ENCODE data around the gene LIMS1. TPM values are rescaled to one million over a fixed set of nuclear protein-coding genes. Genes with fewer than 3 reads are reported as not detected.
"Not testable (repeated sequence)": the region's sequence is repeated elsewhere in the genome, so short reads cannot be mapped to it uniquely, and the experiment has no call there.

Gene LIMS1
- total RNA-seq, 1 donor from 2014 or later: 144 TPM

DNA sequence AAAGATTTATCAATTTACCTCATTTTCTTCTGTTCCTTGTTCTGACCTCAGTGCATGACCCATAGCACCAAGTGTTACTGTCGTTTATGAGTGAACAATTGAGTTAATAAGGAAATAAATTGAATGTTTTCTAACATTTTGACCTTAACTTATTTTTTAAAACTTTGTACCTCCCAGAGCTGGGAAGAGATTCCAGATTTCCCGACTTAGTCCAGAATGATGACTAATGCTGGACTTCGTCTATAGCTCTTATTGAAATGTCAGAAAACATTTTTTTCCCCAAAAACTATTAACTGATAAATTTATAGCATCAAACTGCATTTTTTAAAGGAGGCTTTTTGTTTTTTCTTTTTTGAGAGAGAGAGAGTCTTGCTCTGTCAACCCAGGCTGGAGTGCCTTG is 21.8 kb upstream of the LIMS1 start:
- not testable (repeated sequence) for H3K27ac Mint-ChIP-seq (ENCODE audit: unreplicated experiment); H3K27me3 Mint-ChIP-seq (ENCODE audit: unreplicated experiment); H3K4me1 Mint-ChIP-seq (ENCODE audit: unreplicated experiment); H3K4me3 Mint-ChIP-seq (ENCODE audit: unreplicated experiment); DNase-seq (ENCODE audit: low spot score); H3K9me3 Mint-ChIP-seq (ENCODE audit: unreplicated experiment)
- H3K36me3 Mint-ChIP-seq (ENCODE audit: low read depth, unreplicated experiment): peaks cover 11% of the 10 kb centered on the region

DNA sequence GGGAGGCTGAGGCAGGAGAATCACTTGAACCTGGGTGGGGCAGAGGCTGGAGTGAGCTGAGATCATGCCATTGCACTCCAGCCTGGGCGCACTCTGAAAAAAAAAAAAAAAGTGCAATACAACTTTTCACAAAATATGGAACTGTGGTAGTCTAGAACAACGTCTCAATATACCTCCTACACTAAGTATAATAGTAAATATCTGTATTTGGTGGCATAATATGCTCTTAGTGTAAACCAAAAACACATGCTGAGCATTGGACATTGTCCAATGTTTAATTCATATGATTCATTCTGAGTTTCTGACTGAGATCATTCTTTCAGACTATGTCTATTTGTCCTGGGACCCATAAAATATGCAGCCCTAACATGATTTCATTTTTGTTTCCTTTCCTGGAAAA is 19.8 kb upstream of the LIMS1 start:
- H3K27me3 Mint-ChIP-seq (ENCODE audit: unreplicated experiment); H3K4me3 Mint-ChIP-seq (ENCODE audit: unreplicated experiment); H3K27ac Mint-ChIP-seq (ENCODE audit: unreplicated experiment); DNase-seq (ENCODE audit: low spot score); H3K4me1 Mint-ChIP-seq (ENCODE audit: unreplicated experiment); H3K9me3 Mint-ChIP-seq (ENCODE audit: unreplicated experiment): not testable (repeated sequence)
- peaks cover 18% of the 10 kb centered on the region for H3K36me3 Mint-ChIP-seq (ENCODE audit: low read depth, unreplicated experiment)

DNA sequence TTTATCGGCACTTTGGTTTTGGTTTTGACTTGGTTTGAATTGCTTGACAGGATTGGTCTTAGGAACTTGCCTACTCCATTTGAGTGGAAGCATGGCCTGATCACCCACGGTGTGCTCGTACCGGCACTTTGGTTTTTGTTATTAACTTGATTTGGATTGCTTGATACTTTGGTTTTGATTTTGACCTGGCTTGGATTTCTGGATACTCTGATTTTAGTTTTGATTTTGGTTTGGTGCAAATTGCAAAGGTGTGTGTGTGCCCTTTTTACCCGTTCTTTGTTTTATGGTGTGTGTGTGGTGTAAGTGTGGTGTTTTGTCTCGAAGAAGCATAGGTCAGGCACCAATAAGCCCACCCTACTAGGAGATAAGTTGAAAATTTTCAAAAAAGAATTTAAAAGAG is 9.6 kb upstream of the LIMS1 start:
- H3K27ac Mint-ChIP-seq (ENCODE audit: unreplicated experiment); H3K36me3 Mint-ChIP-seq (ENCODE audit: low read depth, unreplicated experiment); DNase-seq (ENCODE audit: low spot score); H3K4me3 Mint-ChIP-seq (ENCODE audit: unreplicated experiment); H3K4me1 Mint-ChIP-seq (ENCODE audit: unreplicated experiment); H3K9me3 Mint-ChIP-seq (ENCODE audit: unreplicated experiment); H3K27me3 Mint-ChIP-seq (ENCODE audit: unreplicated experiment): not testable (repeated sequence)

DNA sequence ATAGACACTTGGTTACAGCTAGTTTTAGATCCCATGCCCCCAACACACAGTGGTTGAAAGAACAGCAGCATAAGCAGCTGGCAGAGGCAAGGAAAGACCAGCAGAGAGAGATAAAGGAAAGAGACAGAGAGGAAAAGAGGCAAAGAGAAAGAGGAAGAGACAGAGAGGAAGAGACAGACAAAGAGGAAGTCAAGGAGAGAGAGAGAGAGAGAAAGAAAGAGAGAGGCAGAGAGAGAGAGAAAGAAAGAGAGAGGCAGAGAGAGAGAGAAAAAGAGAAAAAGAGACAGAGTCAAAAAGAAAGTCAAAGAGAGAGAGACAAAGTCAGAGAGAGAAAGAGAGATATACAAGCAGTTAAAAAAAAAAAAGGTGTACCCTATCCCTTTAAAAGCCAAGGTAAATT is 9.0 kb upstream of the LIMS1 start:
- not testable (repeated sequence) for H3K4me1 Mint-ChIP-seq (ENCODE audit: unreplicated experiment); H3K4me3 Mint-ChIP-seq (ENCODE audit: unreplicated experiment); DNase-seq (ENCODE audit: low spot score); H3K27me3 Mint-ChIP-seq (ENCODE audit: unreplicated experiment); H3K9me3 Mint-ChIP-seq (ENCODE audit: unreplicated experiment); H3K36me3 Mint-ChIP-seq (ENCODE audit: low read depth, unreplicated experiment)
- peak overlapping the region; percentile 71 for H3K27ac Mint-ChIP-seq (ENCODE audit: unreplicated experiment)

DNA sequence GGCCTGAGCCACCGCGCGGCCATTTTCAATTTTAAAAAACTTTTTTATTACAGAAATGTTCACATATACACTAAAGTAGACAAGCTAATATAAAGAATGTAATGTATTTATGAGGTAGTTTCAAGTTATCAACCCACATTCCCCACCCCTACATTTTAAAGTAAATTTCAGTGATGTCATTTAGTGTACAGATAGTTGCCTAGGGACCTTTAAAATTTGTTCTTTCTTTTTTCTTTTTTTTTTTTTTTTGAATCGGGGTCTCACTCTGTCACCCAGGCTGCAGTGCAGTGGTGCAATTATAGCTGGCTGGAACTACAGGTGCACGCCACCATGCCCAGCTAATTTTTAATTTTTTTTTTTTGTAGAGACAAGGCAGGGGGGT is 2.6 kb upstream of the LIMS1 start:
- Mint-ChIP-seq H3K27ac (ENCODE audit: unreplicated experiment) (no peak overlapping the region), H3K4me1 (ENCODE audit: unreplicated experiment) (peaks cover 25% of the 10 kb centered on the region), H3K4me3 (ENCODE audit: unreplicated experiment) (no peak overlapping the region), H3K36me3 (ENCODE audit: low read depth, unreplicated experiment) (peaks cover 5% of the 10 kb centered on the region), H3K9me3 (ENCODE audit: unreplicated experiment) (no peaks in the 10 kb centered on the region), H3K27me3 (ENCODE audit: unreplicated experiment) (peaks cover 6% of the 10 kb centered on the region)
- no peak for DNase-seq (ENCODE audit: low spot score)
- TF ChIP-seq, protein P1, sequence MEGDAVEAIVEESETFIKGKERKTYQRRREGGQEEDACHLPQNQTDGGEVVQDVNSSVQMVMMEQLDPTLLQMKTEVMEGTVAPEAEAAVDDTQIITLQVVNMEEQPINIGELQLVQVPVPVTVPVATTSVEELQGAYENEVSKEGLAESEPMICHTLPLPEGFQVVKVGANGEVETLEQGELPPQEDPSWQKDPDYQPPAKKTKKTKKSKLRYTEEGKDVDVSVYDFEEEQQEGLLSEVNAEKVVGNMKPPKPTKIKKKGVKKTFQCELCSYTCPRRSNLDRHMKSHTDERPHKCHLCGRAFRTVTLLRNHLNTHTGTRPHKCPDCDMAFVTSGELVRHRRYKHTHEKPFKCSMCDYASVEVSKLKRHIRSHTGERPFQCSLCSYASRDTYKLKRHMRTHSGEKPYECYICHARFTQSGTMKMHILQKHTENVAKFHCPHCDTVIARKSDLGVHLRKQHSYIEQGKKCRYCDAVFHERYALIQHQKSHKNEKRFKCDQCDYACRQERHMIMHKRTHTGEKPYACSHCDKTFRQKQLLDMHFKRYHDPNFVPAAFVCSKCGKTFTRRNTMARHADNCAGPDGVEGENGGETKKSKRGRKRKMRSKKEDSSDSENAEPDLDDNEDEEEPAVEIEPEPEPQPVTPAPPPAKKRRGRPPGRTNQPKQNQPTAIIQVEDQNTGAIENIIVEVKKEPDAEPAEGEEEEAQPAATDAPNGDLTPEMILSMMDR (IDR thresholded peaks at IDR 0.05; ENCODE audit: unreplicated experiment): no peak

DNA sequence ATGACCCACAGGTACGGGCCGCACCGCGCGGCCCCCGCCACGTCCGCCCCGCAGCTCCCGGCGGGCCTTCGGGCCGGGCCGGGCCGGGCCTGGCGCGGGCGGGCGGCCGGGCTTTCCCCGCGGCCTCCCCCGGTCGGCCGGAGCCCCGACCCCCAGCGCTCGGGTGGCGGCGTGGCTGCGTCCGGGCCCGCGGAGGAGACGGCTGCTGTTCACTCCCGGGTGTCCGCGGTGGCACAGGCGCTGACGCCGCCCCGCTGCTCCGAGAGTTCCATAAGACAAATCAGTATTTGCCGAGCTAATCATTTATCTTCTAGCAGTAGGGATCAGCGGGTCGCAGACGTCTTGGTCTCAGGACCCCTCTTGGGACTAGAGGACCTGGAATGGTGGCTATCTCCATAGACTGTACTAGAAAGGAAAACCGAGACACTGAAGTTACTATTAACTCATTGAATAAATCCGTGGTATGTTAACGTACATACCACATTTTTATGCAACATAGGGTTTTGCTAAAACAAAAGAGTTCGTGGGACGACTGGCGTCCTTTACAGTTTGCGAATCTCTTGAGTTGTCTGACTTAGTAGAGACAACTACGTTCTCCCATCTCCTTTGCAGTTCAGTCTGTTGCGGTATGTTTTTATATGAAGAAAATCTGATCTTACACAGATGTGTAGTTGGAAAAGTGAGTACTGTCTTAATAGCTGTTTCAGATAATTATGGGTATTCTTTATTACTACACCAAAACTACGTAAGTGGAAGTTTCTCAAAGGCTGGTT is 500 bp downstream of the LIMS1 start:
- H3K9me3 Mint-ChIP-seq (ENCODE audit: unreplicated experiment): no peaks in the 10 kb centered on the region
- peaks cover 34% of the 10 kb centered on the region for H3K4me1 Mint-ChIP-seq (ENCODE audit: unreplicated experiment)
- peak overlapping the region; percentile 93 for H3K4me3 Mint-ChIP-seq (ENCODE audit: unreplicated experiment)
- H3K27me3 Mint-ChIP-seq (ENCODE audit: unreplicated experiment): peaks cover 6% of the 10 kb centered on the region
- peak; percentile 48 for DNase-seq (ENCODE audit: low spot score)
- H3K27ac Mint-ChIP-seq (ENCODE audit: unreplicated experiment): peak overlapping the region; percentile 86
- peaks cover 5% of the 10 kb centered on the region for H3K36me3 Mint-ChIP-seq (ENCODE audit: low read depth, unreplicated experiment)
- TF ChIP-seq, protein P1 (IDR thresholded peaks at IDR 0.05; ENCODE audit: unreplicated experiment): no peak

DNA sequence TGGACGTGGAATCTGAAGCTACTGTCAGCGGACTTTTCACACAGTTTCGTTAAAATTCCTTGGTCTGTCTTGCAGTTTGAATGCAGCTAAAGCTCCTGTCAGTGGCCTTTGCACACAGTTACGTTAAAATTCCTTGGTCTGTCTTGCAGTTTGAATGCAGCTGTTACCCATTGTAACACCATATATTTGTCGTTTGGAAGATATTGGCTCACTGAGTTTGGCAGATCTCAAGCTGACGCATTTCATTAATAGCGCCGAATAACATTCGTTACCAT is 1.0 kb downstream of the LIMS1 start:
- Mint-ChIP-seq H3K4me3 (ENCODE audit: unreplicated experiment) (peak overlapping the region; percentile 93), H3K9me3 (ENCODE audit: unreplicated experiment) (no peaks in the 10 kb centered on the region), H3K27ac (ENCODE audit: unreplicated experiment) (no peak overlapping the region), H3K4me1 (ENCODE audit: unreplicated experiment) (peaks cover 34% of the 10 kb centered on the region), H3K36me3 (ENCODE audit: low read depth, unreplicated experiment) (peaks cover 5% of the 10 kb centered on the region), H3K27me3 (ENCODE audit: unreplicated experiment) (peaks cover 6% of the 10 kb centered on the region)
- no peak for DNase-seq (ENCODE audit: low spot score)
- TF ChIP-seq, protein P1 (IDR thresholded peaks at IDR 0.05; ENCODE audit: unreplicated experiment): no peak
